Measurements from ENCODE around the gene GARS1.

- peak; percentile 39 for TF ChIP-seq EZH2 (IDR thresholded peaks at IDR 0.05; ENCODE audit: insufficient read depth, poor library complexity, severe bottlenecking)
- TF ChIP-seq EZH2phosphoT487 (IDR thresholded peaks at IDR 0.05; ENCODE audit: insufficient read depth, low read depth), result no peak
Measured at GRCh38 chr7:30681331-30681797, 86.7 kb downstream of the GARS1 start.
